ENCODE measurements around the gene NUP93. TPM values are rescaled to one million over a fixed set of nuclear protein-coding genes. Genes with fewer than 3 reads are reported as not detected.

Gene NUP93
- total RNA-seq, 1 donor from 2014 or later, result 92.9 TPM

- Mint-ChIP-seq H3K9me3 (ENCODE audit: unreplicated experiment) (no peaks in the 10 kb centered on the region), H3K4me3 (ENCODE audit: unreplicated experiment) (no peak overlapping the region), H3K4me1 (ENCODE audit: unreplicated experiment) (peaks cover 5% of the 10 kb centered on the region), H3K27me3 (ENCODE audit: unreplicated experiment) (peaks cover 17% of the 10 kb centered on the region), H3K27ac (ENCODE audit: unreplicated experiment) (no peak overlapping the region), H3K36me3 (ENCODE audit: low read depth, unreplicated experiment) (peaks cover 9% of the 10 kb centered on the region)
- TF ChIP-seq CTCF (IDR thresholded peaks at IDR 0.05; ENCODE audit: unreplicated experiment), result no peak
- DNase-seq (ENCODE audit: low spot score), result no peak
Observed at GRCh38 chr16:56684256-56684925, 45.5 kb upstream of the NUP93 start.

GRCh38 chr16:56684926-56685590, 44.9 kb upstream of the NUP93 start:
- H3K36me3 Mint-ChIP-seq (ENCODE audit: low read depth, unreplicated experiment), result peaks cover 9% of the 10 kb centered on the region
- no peaks in the 10 kb centered on the region for H3K9me3 Mint-ChIP-seq (ENCODE audit: unreplicated experiment)
- H3K4me3 Mint-ChIP-seq (ENCODE audit: unreplicated experiment), result no peak overlapping the region
- no peak for TF ChIP-seq CTCF (IDR thresholded peaks at IDR 0.05; ENCODE audit: unreplicated experiment)
- H3K27me3 Mint-ChIP-seq (ENCODE audit: unreplicated experiment), result peaks cover 17% of the 10 kb centered on the region
- no peak overlapping the region for H3K27ac Mint-ChIP-seq (ENCODE audit: unreplicated experiment)
- H3K4me1 Mint-ChIP-seq (ENCODE audit: unreplicated experiment), result peaks cover 5% of the 10 kb centered on the region
- no peak for DNase-seq (ENCODE audit: low spot score)

- H3K36me3 Mint-ChIP-seq (ENCODE audit: low read depth, unreplicated experiment), result peaks cover 4% of the 10 kb centered on the region
- H3K27me3 Mint-ChIP-seq (ENCODE audit: unreplicated experiment), result peaks cover 9% of the 10 kb centered on the region
- no peak overlapping the region for H3K27ac Mint-ChIP-seq (ENCODE audit: unreplicated experiment)
- TF ChIP-seq CTCF (IDR thresholded peaks at IDR 0.05; ENCODE audit: unreplicated experiment), result no peak
- no peaks in the 10 kb centered on the region for H3K9me3 Mint-ChIP-seq (ENCODE audit: unreplicated experiment)
- no peak for DNase-seq (ENCODE audit: low spot score)
- peaks cover 3% of the 10 kb centered on the region for H3K4me1 Mint-ChIP-seq (ENCODE audit: unreplicated experiment)
- H3K4me3 Mint-ChIP-seq (ENCODE audit: unreplicated experiment), result no peak overlapping the region
Observed at GRCh38 chr16:56686758-56687157, 43.2 kb upstream of the NUP93 start.

GRCh38 chr16:56688762-56689161, 41.2 kb upstream of the NUP93 start:
- Mint-ChIP-seq H3K36me3 (ENCODE audit: low read depth, unreplicated experiment) (peaks cover 4% of the 10 kb centered on the region), H3K4me1 (ENCODE audit: unreplicated experiment) (no peaks in the 10 kb centered on the region), H3K4me3 (ENCODE audit: unreplicated experiment) (no peak overlapping the region), H3K9me3 (ENCODE audit: unreplicated experiment) (no peaks in the 10 kb centered on the region), H3K27ac (ENCODE audit: unreplicated experiment) (no peak overlapping the region), H3K27me3 (ENCODE audit: unreplicated experiment) (peaks cover 8% of the 10 kb centered on the region)
- DNase-seq (ENCODE audit: low spot score), result no peak
- TF ChIP-seq CTCF (IDR thresholded peaks at IDR 0.05; ENCODE audit: unreplicated experiment), result no peak

GRCh38 chr16:56689171-56689570, 40.8 kb upstream of the NUP93 start:
- no peak overlapping the region for H3K4me3 Mint-ChIP-seq (ENCODE audit: unreplicated experiment)

More at GRCh38 chr16:56689171-56689570, 40.8 kb upstream of the NUP93 start:
- peaks cover 4% of the 10 kb centered on the region for H3K36me3 Mint-ChIP-seq (ENCODE audit: low read depth, unreplicated experiment)
- no peaks in the 10 kb centered on the region for H3K9me3 Mint-ChIP-seq (ENCODE audit: unreplicated experiment)
- no peak for DNase-seq (ENCODE audit: low spot score)
- no peak overlapping the region for H3K27ac Mint-ChIP-seq (ENCODE audit: unreplicated experiment)
- TF ChIP-seq CTCF (IDR thresholded peaks at IDR 0.05; ENCODE audit: unreplicated experiment), result no peak
- no peaks in the 10 kb centered on the region for H3K4me1 Mint-ChIP-seq (ENCODE audit: unreplicated experiment)
- H3K27me3 Mint-ChIP-seq (ENCODE audit: unreplicated experiment), result peaks cover 8% of the 10 kb centered on the region
